Measurements from ENCODE around the gene EFTUD2. TPM values are rescaled to one million over a fixed set of nuclear protein-coding genes. Genes with fewer than 3 reads are reported as not detected.

Gene EFTUD2
- total RNA-seq, 1 experiment from 2014 or later, result 162 TPM

GRCh38 chr17:44930667-44931066, 31.4 kb upstream of the EFTUD2 start (continued):
- no peak for TF ChIP-seq STAT6 (CRISPR knock-in tag; conservative IDR thresholded peaks at IDR 0.05; ENCODE audit: low read depth)
- TF ChIP-seq TCF7 (CRISPR knock-in tag; IDR thresholded peaks at IDR 0.05; ENCODE audit: low read depth), result no peak
- TF ChIP-seq CBFB (CRISPR knock-in tag; IDR thresholded peaks at IDR 0.05; ENCODE audit: low read depth), result no peak
- TF ChIP-seq CREM (CRISPR knock-in tag; IDR thresholded peaks at IDR 0.05), result no peak
- no peak for TF ChIP-seq AFF4 (CRISPR knock-in tag; IDR thresholded peaks at IDR 0.05; ENCODE audit: borderline replicate concordance)
- TF ChIP-seq ZNF671 (CRISPR knock-in tag; IDR thresholded peaks at IDR 0.05), result no peak
- no peak for TF ChIP-seq IRF1 (CRISPR knock-in tag; IDR thresholded peaks at IDR 0.05)
- no peak for TF ChIP-seq GRHL2 (CRISPR knock-in tag; IDR thresholded peaks at IDR 0.05; ENCODE audit: insufficient replicate concordance, severe bottlenecking)

GRCh38 chr17:44928950-44929720, 29.9 kb upstream of the EFTUD2 start:
- POLR2A ChIA-PET, result no interaction called here
- H3K4me1 Mint-ChIP-seq, result no peaks in the 10 kb centered on the region
- no peak for ATAC-seq
- H3K9me3 Mint-ChIP-seq, result no peaks in the 10 kb centered on the region
- H3K27ac Mint-ChIP-seq, result no peak overlapping the region
- no peak for DNase-seq (ENCODE audit: low spot score)
- CTCF ChIA-PET, result interaction anchor here (1.4 kb wide), 1 partner anchor 9 kb away, joined by 7 read pairs; no protein-coding TSS in a partner anchor
- no peak overlapping the region for H3K4me3 Mint-ChIP-seq
- H3K36me3 Mint-ChIP-seq, result peaks cover 66% of the 10 kb centered on the region
- no peaks in the 10 kb centered on the region for H3K27me3 Mint-ChIP-seq (ENCODE audit: low read depth)
- no peak for TF ChIP-seq AR (CRISPR knock-in tag; IDR thresholded peaks at IDR 0.05)
- TF ChIP-seq SMAD4 (CRISPR knock-in tag; IDR thresholded peaks at IDR 0.05), result no peak
- TF ChIP-seq FOXP4 (CRISPR knock-in tag; IDR thresholded peaks at IDR 0.05), result no peak
- TF ChIP-seq GTF2I (CRISPR knock-in tag; conservative IDR thresholded peaks at IDR 0.05), result no peak
- no peak for TF ChIP-seq USF1 (CRISPR knock-in tag; IDR thresholded peaks at IDR 0.05)
- TF ChIP-seq HMGXB4 (CRISPR knock-in tag; IDR thresholded peaks at IDR 0.05), result no peak
- TF ChIP-seq USF2 (CRISPR knock-in tag; IDR thresholded peaks at IDR 0.05), result no peak
- TF ChIP-seq CREM (CRISPR knock-in tag; IDR thresholded peaks at IDR 0.05), result no peak
- no peak for TF ChIP-seq CBFB (CRISPR knock-in tag; IDR thresholded peaks at IDR 0.05; ENCODE audit: low read depth)
- TF ChIP-seq ZSCAN18 (CRISPR knock-in tag; IDR thresholded peaks at IDR 0.05), result no peak
- no peak for TF ChIP-seq TP53 (CRISPR knock-in tag; IDR thresholded peaks at IDR 0.05)

Data from WTC11 (cell line).